Testis (tissue), 3 donors: ENCODE results near the gene OR6S1. TPM values are rescaled to one million over a fixed set of nuclear protein-coding genes. Genes with fewer than 3 reads are reported as not detected.

ENCODE experiments used
- DNase-seq: peaks from one replicate; pipeline ENCODE4 v3.0.0-alpha.2; 2019
- H3K27ac ChIP-seq, 2 donors: fragments of 200-600 bp; sonication (generic); one replicate each; pipeline ENCODE4 v1.5.1; 2019
- H3K27me3 ChIP-seq: fragments of 200-600 bp; sonication (generic); one replicate; pipeline ENCODE4 v1.5.1; 2019
- H3K36me3 ChIP-seq: fragments of 200-600 bp; sonication (generic); one replicate; pipeline ENCODE4 v1.5.1; 2017; ENCODE audit warnings: low read depth; ENCODE audit errors: missing control alignments
- H3K4me1 ChIP-seq: fragments of 200-600 bp; sonication (generic); one replicate; pipeline ENCODE4 v1.5.1; 2019
- H3K4me3 ChIP-seq, 2 donors: fragments of 200-600 bp; sonication (generic); one replicate each; pipeline ENCODE4 v1.5.1; 2017 to 2019
- H3K9me3 ChIP-seq: fragments of 200-600 bp; sonication (generic); one replicate; pipeline ENCODE4 v1.5.1; 2017
- POLR2A ChIP-seq: fragments of 450-650 bp; IDR thresholded peaks from one replicate; pipeline ENCODE4 v1.6.1; 2017; ENCODE audit warnings: antibody characterized with exemption, mild to moderate bottlenecking, moderate library complexity
- WGBS, 2 donors: methylation state at CpG; one replicate each; pipeline ENCODE4 v1.1.5; 2018; 5-methylcytosine and 5-hydroxymethylcytosine counted together
- intact Hi-C: fragments of 100-400 bp; cut with DNase I; formaldehyde crosslinking; loops from one replicate; pipeline ENCODE4 v1.15.1; 2023; ENCODE audit warnings: low total_unique reads
- polyA plus RNA-seq: library from polyadenylated mRNA; stranded (reverse); fragments of 350-450 nt; fragmentation: Illumina TruSeq; extraction: RNeasy Lipid Tissue Mini Kit (QIAGEN cat#74804); gene quantifications from one replicate; pipeline ENCODE4 v1.2.3, GENCODE V29; 2014; ENCODE audit warnings: low read depth, low replicate concordance; ENCODE audit not compliant: insufficient read depth
- total RNA-seq, 2 donors: library from RNA; depleted of rRNA; stranded (reverse); fragments of >200 nt; gene quantifications; one replicate each; pipeline ENCODE4 v1.2.3, GENCODE V29; 2016
- TF ChIP-seq, protein P1 (sequence below), 3 experiments: fragments of 450-650 bp in 2 of 3; fragments of 200-600 bp in 1 of 3; sonication (generic) in 1 of 3; IDR thresholded peaks; one replicate each; pipeline ENCODE4 v1.5.1; 2016 to 2019; ENCODE audit warnings: antibody characterized with exemption in 3 of 3, mild to moderate bottlenecking in 2 of 3, moderate library complexity in 1 of 3

OR6S1 gene
- total and polyA plus RNA-seq, 3 donors from 2014 or later, result 0.68 TPM; not detected in 2

DNA sequence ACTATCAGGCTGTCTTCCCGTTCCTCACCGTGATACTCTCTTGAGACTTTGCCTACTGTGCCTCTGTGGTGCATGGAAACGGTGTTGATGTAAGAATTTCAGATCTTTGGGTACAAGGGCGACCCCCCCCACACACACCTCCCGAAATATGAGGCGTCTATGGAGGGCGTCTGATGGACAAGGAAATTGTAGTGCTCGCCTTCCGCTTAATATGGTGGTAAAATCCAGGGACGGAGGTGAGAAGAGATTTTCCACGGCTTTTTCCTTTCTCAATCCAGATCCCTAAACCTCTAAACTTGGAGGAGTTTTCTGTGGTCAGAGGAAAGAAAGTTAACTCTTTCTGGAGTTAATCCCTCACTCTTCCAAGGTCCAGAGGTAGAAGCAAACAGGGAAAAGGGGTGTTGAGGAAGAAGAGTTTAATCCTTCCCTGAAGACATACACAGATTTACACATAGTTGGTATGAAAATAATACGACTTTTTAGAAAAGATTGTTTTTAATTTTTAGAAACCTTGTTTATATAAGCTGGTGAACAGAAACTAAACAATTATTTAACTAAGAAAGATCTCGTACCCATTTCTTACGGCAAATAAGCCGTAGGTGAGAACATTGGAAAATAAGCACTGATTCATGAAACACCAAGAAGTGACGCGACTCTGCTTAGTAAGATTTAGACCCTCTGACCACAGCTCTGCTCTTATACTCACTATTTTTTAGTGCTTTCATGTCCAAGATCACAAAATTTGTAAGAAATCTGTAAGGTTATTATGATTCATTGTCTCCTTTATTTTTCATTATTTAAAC lies 27.3 kb downstream of the OR6S1 start:
- peak overlapping the region; percentile 87 to 88 for H3K27ac ChIP-seq
- no peaks in the 10 kb centered on the region for H3K36me3 ChIP-seq
- TF ChIP-seq, protein P1, sequence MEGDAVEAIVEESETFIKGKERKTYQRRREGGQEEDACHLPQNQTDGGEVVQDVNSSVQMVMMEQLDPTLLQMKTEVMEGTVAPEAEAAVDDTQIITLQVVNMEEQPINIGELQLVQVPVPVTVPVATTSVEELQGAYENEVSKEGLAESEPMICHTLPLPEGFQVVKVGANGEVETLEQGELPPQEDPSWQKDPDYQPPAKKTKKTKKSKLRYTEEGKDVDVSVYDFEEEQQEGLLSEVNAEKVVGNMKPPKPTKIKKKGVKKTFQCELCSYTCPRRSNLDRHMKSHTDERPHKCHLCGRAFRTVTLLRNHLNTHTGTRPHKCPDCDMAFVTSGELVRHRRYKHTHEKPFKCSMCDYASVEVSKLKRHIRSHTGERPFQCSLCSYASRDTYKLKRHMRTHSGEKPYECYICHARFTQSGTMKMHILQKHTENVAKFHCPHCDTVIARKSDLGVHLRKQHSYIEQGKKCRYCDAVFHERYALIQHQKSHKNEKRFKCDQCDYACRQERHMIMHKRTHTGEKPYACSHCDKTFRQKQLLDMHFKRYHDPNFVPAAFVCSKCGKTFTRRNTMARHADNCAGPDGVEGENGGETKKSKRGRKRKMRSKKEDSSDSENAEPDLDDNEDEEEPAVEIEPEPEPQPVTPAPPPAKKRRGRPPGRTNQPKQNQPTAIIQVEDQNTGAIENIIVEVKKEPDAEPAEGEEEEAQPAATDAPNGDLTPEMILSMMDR (IDR thresholded peaks at IDR 0.05), result no peak
- no peak for TF ChIP-seq POLR2A
- H3K4me1 ChIP-seq, result peaks cover 6% of the 10 kb centered on the region
- no peaks in the 10 kb centered on the region for H3K27me3 ChIP-seq
- peak; percentile 45 for DNase-seq
- intact Hi-C loops, result loop anchor here (5.0 kb wide), 1 partner anchor 73 kb away; the partner anchor contains the start of gene ANG
- 3 to 8% methylated on average over 17 of the region's 17 CpGs for WGBS, 2 donors
- H3K9me3 ChIP-seq, result no peaks in the 10 kb centered on the region
- H3K4me3 ChIP-seq, result peak overlapping the region; percentile 51 to 71

GRCh38 chr14:20613094-20614037 lies 28.1 kb downstream of the OR6S1 start:
- H3K27me3 ChIP-seq, result no peaks in the 10 kb centered on the region
- DNase-seq, result peak; percentile 88
- peak overlapping the region; percentile 87 to 88 for H3K27ac ChIP-seq
- 0% methylated on average over 25 to 34 of the region's 34 CpGs for WGBS, 2 donors
- intact Hi-C loops, result loop anchor here (5.0 kb wide), 1 partner anchor 74 kb away; the partner anchor contains the start of gene ANG
- peak overlapping the region; percentile 51 to 71 for H3K4me3 ChIP-seq
- TF ChIP-seq, protein P1 (IDR thresholded peaks at IDR 0.05), result peak; percentile 77 to 96 (median 90)
- TF ChIP-seq POLR2A, result no peak
- H3K4me1 ChIP-seq, result peaks cover 6% of the 10 kb centered on the region
- no peaks in the 10 kb centered on the region for H3K9me3 ChIP-seq
- no peaks in the 10 kb centered on the region for H3K36me3 ChIP-seq

DNA sequence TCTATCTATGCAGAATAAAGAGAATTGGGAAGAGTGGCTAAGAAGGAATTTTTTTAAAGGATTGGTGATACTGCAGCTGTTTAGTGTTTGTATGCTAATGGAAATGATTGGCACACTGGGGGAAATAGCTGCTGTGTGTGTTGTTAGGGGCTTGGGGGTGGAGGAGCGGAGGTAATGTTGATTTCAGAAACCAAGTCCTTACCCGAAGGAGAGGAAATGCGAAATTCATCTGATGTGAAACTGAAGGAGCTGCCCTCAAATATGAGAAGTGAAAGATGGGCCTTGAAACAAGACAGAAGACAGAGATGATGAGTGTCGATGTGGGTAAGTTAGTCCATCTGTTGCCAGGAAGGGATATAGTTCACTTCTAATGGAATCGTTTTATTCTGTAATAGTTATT lies 29.1 kb downstream of the OR6S1 start:
- Histone ChIP-seq H3K9me3 (no peaks in the 10 kb centered on the region), H3K27me3 (no peaks in the 10 kb centered on the region), H3K27ac (no peak overlapping the region), H3K4me3 (no peak overlapping the region), H3K4me1 (peaks cover 6% of the 10 kb centered on the region), H3K36me3 (no peaks in the 10 kb centered on the region)
- 30 to 57% methylated on average over 5 of the region's 5 CpGs for WGBS, 2 donors
- intact Hi-C loops, result loop anchor here (5.0 kb wide), 1 partner anchor 75 kb away; the partner anchor contains the start of gene ANG
- no peak for TF ChIP-seq POLR2A
- TF ChIP-seq, protein P1 (IDR thresholded peaks at IDR 0.05), result no peak
- no peak for DNase-seq

DNA sequence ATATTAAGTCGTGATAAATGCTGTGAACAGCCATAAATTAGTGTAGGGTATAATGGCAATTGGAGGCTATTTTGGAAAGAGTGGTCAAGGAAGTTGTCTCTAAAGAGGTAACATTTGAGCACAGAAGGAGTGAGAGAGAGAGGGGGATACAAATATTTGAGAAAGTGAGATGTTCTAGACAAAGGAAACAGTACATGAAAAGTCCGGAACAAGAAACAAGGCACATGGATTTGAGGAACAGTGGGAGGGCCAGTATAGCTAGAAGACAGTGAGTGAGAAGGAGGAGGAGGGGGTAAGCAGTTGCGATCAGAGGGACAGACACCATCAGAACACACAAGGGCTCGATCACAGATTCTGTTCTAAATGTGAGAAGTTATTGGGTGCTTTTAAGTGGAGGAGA lies 30.2 kb downstream of the OR6S1 start:
- H3K27ac ChIP-seq, result no peak overlapping the region
- no peaks in the 10 kb centered on the region for H3K27me3 ChIP-seq
- 33 to 53% methylated on average over 4 of the region's 4 CpGs for WGBS, 2 donors
- TF ChIP-seq, protein P1 (IDR thresholded peaks at IDR 0.05), result no peak
- TF ChIP-seq POLR2A, result no peak
- no peaks in the 10 kb centered on the region for H3K9me3 ChIP-seq
- intact Hi-C loops, result loop anchor here (5.0 kb wide), 1 partner anchor 76 kb away; the partner anchor contains the start of gene ANG
- no peaks in the 10 kb centered on the region for H3K36me3 ChIP-seq
- H3K4me1 ChIP-seq, result peaks cover 6% of the 10 kb centered on the region
- H3K4me3 ChIP-seq, result no peak overlapping the region
- DNase-seq, result no peak
